ENCODE data around the gene PHF8.

GRCh38 chrX:54087661-54088060 is 43.4 kb upstream of the PHF8 start:
- TF ChIP-seq CTCF (IDR thresholded peaks at IDR 0.05) (no peak), POLR2AphosphoS5 (IDR thresholded peaks at IDR 0.05) (no peak), POLR2A (IDR thresholded peaks at IDR 0.05) (no peak)

Measured in transverse colon (tissue), 4 donors.